Measurements from ENCODE around the gene MMD2. TPM values are rescaled to one million over a fixed set of nuclear protein-coding genes. Genes with fewer than 3 reads are reported as not detected.

The MMD2 gene
- total and polyA plus RNA-seq, 2 donors (not counting 1 experiment from before 2014, with no cell fraction given): not detected

GRCh38 chr7:4965295-4966022 lies 6.5 kb upstream of the MMD2 start:
- H4K20me1 ChIP-seq (ENCODE audit: control insufficient read depth, insufficient read depth, low read length, poor library complexity, severe bottlenecking): no peaks in the 10 kb centered on the region
- peaks cover 0 to 4% (median under 1%) of the 10 kb centered on the region in 4 experiments for H3K27me3 ChIP-seq (replicated peaks in 1 of 4; ENCODE audit: control extremely low read depth in 1 of 4, control insufficient read depth in 3 of 4, insufficient read depth in 4 of 4, low read length in 3 of 4)
- ATAC-seq (ENCODE audit: low read depth) (no peak), DNase-seq (no peak)
- Mint-ChIP-seq H3K27ac (no peak overlapping the region), H3K9me3 (ENCODE audit: insufficient read depth) (no peaks in the 10 kb centered on the region), H3K4me3 (no peak overlapping the region), H3K4me1 (no peaks in the 10 kb centered on the region), H3K27me3 (peaks cover 26% of the 10 kb centered on the region)
- no peak overlapping the region for H3K4me2 ChIP-seq (replicated peaks; ENCODE audit: low read depth, low read length, poor library complexity, severe bottlenecking)
- H3K79me2 ChIP-seq (ENCODE audit: control insufficient read depth, insufficient read depth, low read length): no peaks in the 10 kb centered on the region
- 79% methylated on average over 4 of the region's 11 CpGs for WGBS (ENCODE audit: insufficient coverage)
- TF ChIP-seq EZH2 (IDR thresholded peaks at IDR 0.05; ENCODE audit: borderline replicate concordance, insufficient read depth, low read depth, low read length, poor library complexity, severe bottlenecking) (no peak), CTCF (IDR thresholded peaks at IDR 0.05) (no peak)
- ChIA-PET POLR2A (no interaction called here), CTCF (no interaction called here)
- H3K4me1 ChIP-seq (ENCODE audit: control insufficient read depth in 2 of 2, insufficient read depth in 2 of 2, low read length in 2 of 2): no peaks in the 10 kb centered on the region
- no peak overlapping the region for H2AFZ ChIP-seq (ENCODE audit: insufficient read depth, low read depth, low read length, poor library complexity, severe bottlenecking)
- no peak overlapping the region for H3K4me3 ChIP-seq (ENCODE audit: control extremely low read depth in 1 of 5, extremely low read depth in 1 of 5, insufficient read depth in 1 of 5, low read depth in 2 of 5, low read length in 4 of 5)
- H3K27ac ChIP-seq (ENCODE audit: low read length in 2 of 2): no peak overlapping the region
- intact Hi-C loops (cut with micrococcal nuclease): no loop called here
- H3K36me3 ChIP-seq (replicated peaks in 1 of 2; ENCODE audit: control extremely low read depth in 1 of 2, control insufficient read depth in 1 of 2, extremely low read depth in 1 of 2, insufficient read depth in 2 of 2, low read length in 1 of 2): no peaks in the 10 kb centered on the region
- no peaks in the 10 kb centered on the region for H3K9me3 ChIP-seq (ENCODE audit: control extremely low read depth in 1 of 3, control insufficient read depth in 2 of 3, insufficient read depth in 1 of 3, low read length in 2 of 3)
- H3K9ac ChIP-seq (ENCODE audit: low read length): no peak overlapping the region

GRCh38 chr7:4964506-4964905 lies 5.5 kb upstream of the MMD2 start:
- Mint-ChIP-seq H3K4me3 (no peak overlapping the region), H3K27ac (no peak overlapping the region), H3K9me3 (ENCODE audit: insufficient read depth) (no peaks in the 10 kb centered on the region), H3K27me3 (peaks cover 26% of the 10 kb centered on the region), H3K4me1 (no peaks in the 10 kb centered on the region)
- ATAC-seq (ENCODE audit: low read depth): no peak
- Histone ChIP-seq H3K4me1 (ENCODE audit: control insufficient read depth in 2 of 2, insufficient read depth in 2 of 2, low read length in 2 of 2) (no peaks in the 10 kb centered on the region), H3K9ac (ENCODE audit: low read length) (no peak overlapping the region), H3K4me2 (replicated peaks; ENCODE audit: low read depth, low read length, poor library complexity, severe bottlenecking) (no peak overlapping the region), H3K27ac (ENCODE audit: low read length in 2 of 2) (no peak overlapping the region), H3K27me3 (replicated peaks in 1 of 4; ENCODE audit: control extremely low read depth in 1 of 4, control insufficient read depth in 3 of 4, insufficient read depth in 4 of 4, low read length in 3 of 4) (peaks cover 0 to 7% (median 3%) of the 10 kb centered on the region in 4 experiments), H3K79me2 (ENCODE audit: control insufficient read depth, insufficient read depth, low read length) (no peaks in the 10 kb centered on the region), H4K20me1 (ENCODE audit: control insufficient read depth, insufficient read depth, low read length, poor library complexity, severe bottlenecking) (no peaks in the 10 kb centered on the region), H2AFZ (ENCODE audit: insufficient read depth, low read depth, low read length, poor library complexity, severe bottlenecking) (no peak overlapping the region), H3K36me3 (replicated peaks in 1 of 2; ENCODE audit: control extremely low read depth in 1 of 2, control insufficient read depth in 1 of 2, extremely low read depth in 1 of 2, insufficient read depth in 2 of 2, low read length in 1 of 2) (no peaks in the 10 kb centered on the region), H3K4me3 (ENCODE audit: control extremely low read depth in 1 of 5, extremely low read depth in 1 of 5, insufficient read depth in 1 of 5, low read depth in 2 of 5, low read length in 4 of 5) (no peak overlapping the region), H3K9me3 (ENCODE audit: control extremely low read depth in 1 of 3, control insufficient read depth in 2 of 3, insufficient read depth in 1 of 3, low read length in 2 of 3) (no peaks in the 10 kb centered on the region)
- ChIA-PET CTCF (no interaction called here), POLR2A (no interaction called here)
- TF ChIP-seq CTCF (IDR thresholded peaks at IDR 0.05) (no peak), EZH2 (IDR thresholded peaks at IDR 0.05; ENCODE audit: borderline replicate concordance, insufficient read depth, low read depth, low read length, poor library complexity, severe bottlenecking) (no peak)
- intact Hi-C loops (cut with micrococcal nuclease): no loop called here
- no peak for DNase-seq
- WGBS (ENCODE audit: insufficient coverage): 77% methylated on average over 11 of the region's 11 CpGs

Measured in B cell (primary cell).